OCI-LY1 (cell line): ENCODE data around the gene GNG5.
A peak's percentile ranks its signal among the peaks of the same experiment; 100 is the strongest.

Experiments used
- H2AFZ ChIP-seq: fragments of 200-600 bp; sonication (generic), shearing (Covaris generic); 2 replicates; pipeline ENCODE4 v1.6.0; 2014; ENCODE audit warnings: antibody characterized with exemption, mild to moderate bottlenecking, low read length
- H3F3A ChIP-seq: fragments of 200-600 bp; sonication (generic), shearing (Covaris generic); 2 replicates; pipeline ENCODE4 v1.6.0; 2014; ENCODE audit warnings: mild to moderate bottlenecking, antibody characterized with exemption, low read length, moderate library complexity; ENCODE audit not compliant: insufficient read depth
- H3K27ac ChIP-seq: fragments of 200-600 bp; sonication (generic); 2 replicates; pipeline ENCODE4 v1.5.1; 2014; ENCODE audit warnings: low read length, mixed run types, mild to moderate bottlenecking, low read depth; ENCODE audit not compliant: poor library complexity, severe bottlenecking
- H3K27me3 ChIP-seq: fragments of 200-600 bp; sonication (generic); 2 replicates; pipeline ENCODE4 v1.6.0; 2014; ENCODE audit warnings: antibody characterized with exemption, mild to moderate bottlenecking, low read length, moderate library complexity; ENCODE audit not compliant: insufficient read depth
- H3K36me3 ChIP-seq: fragments of 200-600 bp; sonication (generic); 2 replicates; pipeline ENCODE4 v1.6.1; 2014; ENCODE audit warnings: mild to moderate bottlenecking, antibody characterized with exemption, low read length, moderate library complexity, mixed read lengths; ENCODE audit not compliant: insufficient read depth
- H3K4me1 ChIP-seq: fragments of 200-600 bp; sonication (generic); 2 replicates; pipeline ENCODE4 v1.5.1; 2014; ENCODE audit warnings: mild to moderate bottlenecking, low read length, moderate library complexity; ENCODE audit not compliant: insufficient read depth, severe bottlenecking
- H3K4me2 ChIP-seq: fragments of 200-600 bp; sonication (generic), shearing (Covaris generic); 2 replicates; pipeline ENCODE4 v1.6.1; 2014; ENCODE audit warnings: low read length
- H3K4me3 ChIP-seq: fragments of 200-600 bp; sonication (generic); 2 replicates; pipeline ENCODE4 v1.5.1; 2014; ENCODE audit warnings: low read length, low read depth, mild to moderate bottlenecking, mixed read lengths; ENCODE audit not compliant: poor library complexity, severe bottlenecking
- H3K79me2 ChIP-seq: fragments of 200-600 bp; shearing (Covaris generic); 2 replicates; pipeline ENCODE4 v1.6.1; 2016; ENCODE audit warnings: mixed run types, low read length, mixed read lengths; ENCODE audit not compliant: insufficient read depth
- H3K9ac ChIP-seq: fragments of 200-600 bp; sonication (generic), shearing (Covaris generic); 2 replicates; pipeline ENCODE4 v1.6.1; 2014; ENCODE audit warnings: mild to moderate bottlenecking, low read length, mixed read lengths
- H3K9me2 ChIP-seq: fragments of 200-600 bp; sonication (generic), shearing (Covaris generic); 2 replicates; pipeline ENCODE4 v1.6.1; 2014; ENCODE audit warnings: low read depth, mild to moderate bottlenecking, low read length, mixed read lengths
- H3K9me3 ChIP-seq: fragments of 200-600 bp; shearing (Covaris generic); 2 replicates; pipeline ENCODE4 v1.6.1; 2014; ENCODE audit warnings: low read length, mixed read lengths
- H4K20me1 ChIP-seq: fragments of 200-600 bp; sonication (generic), shearing (Covaris generic); 2 replicates; pipeline ENCODE4 v1.6.0; 2016; ENCODE audit warnings: mild to moderate bottlenecking, low read length; ENCODE audit not compliant: insufficient read depth
- EZH2 ChIP-seq: fragments of 200-600 bp; sonication (generic), shearing (Covaris generic); IDR thresholded peaks from 2 replicates; pipeline ENCODE4 v1.8.0; 2017; ENCODE audit warnings: borderline replicate concordance, mixed run types, mild to moderate bottlenecking, antibody characterized with exemption, low read length, moderate library complexity, mixed read lengths
- TF ChIP-seq, protein P1 (sequence below): fragments of 200-600 bp; sonication (generic), shearing (Covaris generic); IDR thresholded peaks from 2 replicates; pipeline ENCODE4 v1.5.1; 2017; ENCODE audit warnings: mild to moderate bottlenecking, antibody characterized with exemption, low read length, moderate library complexity, mixed read lengths

GNG5 gene

DNA sequence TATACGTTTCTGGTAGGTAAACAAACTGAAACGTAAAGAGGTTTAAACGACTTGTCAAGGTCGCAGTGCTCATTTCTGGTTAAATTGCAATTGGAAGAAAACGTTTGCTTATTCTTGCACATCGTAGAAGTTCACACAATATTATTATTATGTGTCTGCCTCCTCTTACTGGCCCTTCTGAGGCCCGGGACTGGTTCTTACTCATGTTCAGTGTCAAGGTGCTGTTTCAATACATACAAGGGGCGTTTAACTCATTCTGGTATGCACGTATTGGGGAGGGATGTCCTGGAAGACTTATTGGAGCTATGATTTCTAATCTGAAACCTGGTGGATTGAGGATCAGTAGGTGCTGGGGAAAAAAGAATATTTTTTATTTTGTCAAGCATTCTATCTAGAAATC, 26.4 kb downstream of the GNG5 start:
- Histone ChIP-seq H3F3A (no peaks in the 10 kb centered on the region; the same call in 1 of the 2 replicates), H3K9me3 (peaks cover 5% of the 10 kb centered on the region; the same call in 1 of the 2 replicates), H3K27ac (peak overlapping the region; percentile 44), H3K4me3 (peak overlapping the region; percentile 87), H3K9ac (peak overlapping the region; percentile 81), H3K27me3 (no peaks in the 10 kb centered on the region), H3K79me2 (peaks cover 31% of the 10 kb centered on the region), H3K9me2 (no peaks in the 10 kb centered on the region), H4K20me1 (no peaks in the 10 kb centered on the region), H3K36me3 (peaks cover 40% of the 10 kb centered on the region), H3K4me1 (peaks cover 29% of the 10 kb centered on the region), H2AFZ (no peak overlapping the region; the same call in 1 of the 2 replicates), H3K4me2 (peak overlapping the region; percentile 97)
- no peak for TF ChIP-seq EZH2
- TF ChIP-seq, protein P1, sequence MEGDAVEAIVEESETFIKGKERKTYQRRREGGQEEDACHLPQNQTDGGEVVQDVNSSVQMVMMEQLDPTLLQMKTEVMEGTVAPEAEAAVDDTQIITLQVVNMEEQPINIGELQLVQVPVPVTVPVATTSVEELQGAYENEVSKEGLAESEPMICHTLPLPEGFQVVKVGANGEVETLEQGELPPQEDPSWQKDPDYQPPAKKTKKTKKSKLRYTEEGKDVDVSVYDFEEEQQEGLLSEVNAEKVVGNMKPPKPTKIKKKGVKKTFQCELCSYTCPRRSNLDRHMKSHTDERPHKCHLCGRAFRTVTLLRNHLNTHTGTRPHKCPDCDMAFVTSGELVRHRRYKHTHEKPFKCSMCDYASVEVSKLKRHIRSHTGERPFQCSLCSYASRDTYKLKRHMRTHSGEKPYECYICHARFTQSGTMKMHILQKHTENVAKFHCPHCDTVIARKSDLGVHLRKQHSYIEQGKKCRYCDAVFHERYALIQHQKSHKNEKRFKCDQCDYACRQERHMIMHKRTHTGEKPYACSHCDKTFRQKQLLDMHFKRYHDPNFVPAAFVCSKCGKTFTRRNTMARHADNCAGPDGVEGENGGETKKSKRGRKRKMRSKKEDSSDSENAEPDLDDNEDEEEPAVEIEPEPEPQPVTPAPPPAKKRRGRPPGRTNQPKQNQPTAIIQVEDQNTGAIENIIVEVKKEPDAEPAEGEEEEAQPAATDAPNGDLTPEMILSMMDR = no peak

DNA sequence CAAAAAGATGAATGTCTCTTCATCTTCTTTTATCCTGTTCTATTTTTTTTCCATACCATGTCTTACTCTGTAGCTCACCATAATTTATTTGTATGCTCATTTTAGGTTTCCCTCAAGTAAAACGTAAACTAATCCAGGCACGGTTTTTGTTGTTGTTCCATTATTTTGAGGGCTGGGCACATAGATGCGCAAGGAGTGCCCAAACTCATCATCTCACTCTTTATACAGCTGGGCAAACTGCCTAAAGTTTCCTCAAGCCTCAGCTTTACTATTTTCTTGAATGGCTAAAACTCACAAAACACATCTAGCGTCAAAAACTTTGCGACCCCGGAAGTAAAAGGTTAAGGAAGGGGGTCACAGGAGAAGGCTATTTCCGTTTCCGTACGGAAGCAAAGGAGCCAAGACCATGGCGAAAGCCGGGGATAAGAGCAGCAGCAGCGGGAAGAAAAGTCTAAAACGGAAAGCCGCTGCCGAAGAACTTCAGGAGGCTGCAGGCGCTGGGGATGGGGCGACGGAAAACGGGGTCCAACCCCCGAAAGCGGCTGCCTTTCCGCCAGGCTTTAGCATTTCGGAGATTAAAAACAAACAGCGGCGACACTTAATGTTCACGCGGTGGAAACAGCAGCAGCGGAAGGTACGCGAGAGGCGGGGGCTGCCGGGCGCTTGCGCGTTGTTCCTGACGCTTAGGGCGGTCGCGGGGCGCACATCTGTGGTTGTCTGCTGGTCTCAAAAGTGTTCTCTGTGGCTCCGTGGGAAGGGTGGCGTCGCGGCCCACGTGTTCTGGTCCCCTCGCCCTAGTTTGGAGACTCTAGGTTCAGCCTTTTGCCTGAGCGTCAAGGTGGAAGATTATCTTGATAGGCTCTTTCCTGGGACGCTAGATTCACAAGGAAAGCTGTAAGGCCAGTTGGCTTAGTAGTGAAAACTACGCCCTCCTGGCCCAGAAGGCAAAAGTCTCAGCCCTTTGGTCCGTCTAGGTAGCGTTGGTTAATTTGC, 27.2 kb downstream of the GNG5 start, which contains the start of gene RPF1:
Gene RPF1 (plus strand): TSS at position 391 of the 993 bp plus-strand sequence. CDS start 16 bp downstream, at position 407.
- Histone ChIP-seq H3K27me3 (no peaks in the 10 kb centered on the region), H3K36me3 (peaks cover 31% of the 10 kb centered on the region), H3K27ac (peak within 1 kb of the TSS; percentile 44), H3K4me3 (peak within 1 kb of the TSS; percentile 87), H2AFZ (peak within 1 kb of the TSS; percentile 100), H3K4me2 (peak within 1 kb of the TSS; percentile 97), H4K20me1 (no peaks in the 10 kb centered on the region), H3K79me2 (peaks cover 31% of the 10 kb centered on the region), H3K9ac (peak within 1 kb of the TSS; percentile 81), H3F3A (no peaks in the 10 kb centered on the region; the same call in 1 of the 2 replicates), H3K9me2 (no peaks in the 10 kb centered on the region), H3K4me1 (peaks cover 29% of the 10 kb centered on the region), H3K9me3 (peaks cover 5% of the 10 kb centered on the region; the same call in 1 of the 2 replicates)
- TF ChIP-seq EZH2 = no peak
- TF ChIP-seq, protein P1 = 0 out of 2 replicates have a peak, but pooled peaks have one; percentile 7

- no peak for TF ChIP-seq EZH2
- TF ChIP-seq, protein P1 = no peak
- Histone ChIP-seq H3K27ac (no peak overlapping the region), H3K4me2 (no peak overlapping the region), H3K36me3 (peaks cover 2% of the 10 kb centered on the region), H3K4me3 (no peak overlapping the region), H3F3A (no peaks in the 10 kb centered on the region), H3K4me1 (peaks cover 20% of the 10 kb centered on the region), H3K79me2 (peaks cover 18% of the 10 kb centered on the region), H3K9ac (no peak overlapping the region), H2AFZ (no peak overlapping the region), H3K27me3 (no peaks in the 10 kb centered on the region), H3K9me3 (peaks cover 5% of the 10 kb centered on the region; the same call in 1 of the 2 replicates), H3K9me2 (no peaks in the 10 kb centered on the region), H4K20me1 (no peaks in the 10 kb centered on the region)
Observed at GRCh38 chr1:84476225-84476624, 30.2 kb downstream of the GNG5 start.
